CD4-positive, CD25-positive, alpha-beta regulatory T cell (primary cell): ENCODE results near the gene KRTAP1-1. TPM values are rescaled to one million over a fixed set of nuclear protein-coding genes. Genes with fewer than 3 reads are reported as not detected.
"Not testable (repeated sequence)": the region's sequence is repeated elsewhere in the genome, so short reads cannot be mapped to it uniquely, and the experiment has no call there.

Source experiments
- ATAC-seq, 2 donors: fragments of 150-1000 bp; cut with Tn5 transposase; one replicate each; pipeline ENCODE4 v1.10.0; 2021; ENCODE audit warnings: low read depth in 2 of 2, moderate number of reproducible peaks in 2 of 2, moderate library complexity in 1 of 2
- DNase-seq, 3 donors: peaks; one replicate each; pipeline versions ENCODE4 v3.0.0 to v3.0.0-alpha.2; 2012 to 2022; ENCODE audit warnings: mixed read lengths in 1 of 3
- H3K27ac ChIP-seq: one replicate; pipeline ENCODE4 v1.7.0; 2013; ENCODE audit warnings: mild to moderate bottlenecking, low read length; ENCODE audit not compliant: insufficient read depth, poor library complexity, severe bottlenecking
- H3K27me3 ChIP-seq: one replicate; pipeline ENCODE4 v1.7.0; 2013; ENCODE audit warnings: low read length; ENCODE audit not compliant: control insufficient read depth, insufficient read depth
- H3K36me3 ChIP-seq: one replicate; pipeline ENCODE4 v1.7.0; 2013; ENCODE audit warnings: mild to moderate bottlenecking, low read length, moderate library complexity; ENCODE audit not compliant: control insufficient read depth, insufficient read depth
- H3K4me1 ChIP-seq: 2 replicates; pipeline ENCODE4 v1.7.0; 2013; ENCODE audit warnings: mild to moderate bottlenecking, low read length; ENCODE audit not compliant: insufficient read depth, control insufficient read depth, poor library complexity, severe bottlenecking
- H3K4me3 ChIP-seq: one replicate; pipeline ENCODE4 v1.7.0; 2013; ENCODE audit warnings: low read depth, mild to moderate bottlenecking, low read length, moderate library complexity
- H3K9me3 ChIP-seq, 2 experiments: 1 replicate in 1 of 2; 2 replicates in 1 of 2; pipeline ENCODE4 v1.7.0; 2013; ENCODE audit warnings: low read length in 2 of 2, mild to moderate bottlenecking in 1 of 2, moderate library complexity in 1 of 2; ENCODE audit not compliant: control insufficient read depth in 2 of 2
- H3K27ac Mint-ChIP-seq, 3 donors: one replicate each; pipeline ENCODE4 v1.8.0; 2020 to 2022; ENCODE audit warnings: mild to moderate bottlenecking in 3 of 3, mixed read lengths in 3 of 3, moderate library complexity in 2 of 3
- H3K27me3 Mint-ChIP-seq: one replicate; pipeline ENCODE4 v1.8.0; 2022; ENCODE audit warnings: mild to moderate bottlenecking, mixed read lengths
- H3K36me3 Mint-ChIP-seq: one replicate; pipeline ENCODE4 v1.8.0; 2020; ENCODE audit warnings: mixed read lengths
- H3K4me1 Mint-ChIP-seq, 4 donors: one replicate each; pipeline ENCODE4 v1.8.0; 2020 to 2022; ENCODE audit warnings: mixed read lengths in 4 of 4, mild to moderate bottlenecking in 1 of 4
- H3K4me3 Mint-ChIP-seq, 4 donors: one replicate each; pipeline ENCODE4 v1.8.0; 2020 to 2022; ENCODE audit warnings: mild to moderate bottlenecking in 4 of 4, mixed read lengths in 4 of 4, moderate library complexity in 3 of 4
- H3K9me3 Mint-ChIP-seq, 7 donors: one replicate each; pipeline ENCODE4 v1.8.0; 2020 to 2022; ENCODE audit warnings: mixed read lengths in 7 of 7, mild to moderate bottlenecking in 3 of 7, moderate library complexity in 2 of 7
- polyA plus RNA-seq, 4 donors: library from polyadenylated mRNA; unstranded; fragments of 300-500 nt; fragmentation: Illumina TruSeq; gene quantifications; one replicate each; pipeline ENCODE4 v1.2.3, GENCODE V29; 2021
- total RNA-seq: library from RNA; stranded (reverse); gene quantifications from one replicate; pipeline ENCODE4 v1.2.3, GENCODE V29; 2022

The KRTAP1-1 gene
- total and polyA plus RNA-seq, 5 donors from 2014 or later = not detected

- H3K36me3 Mint-ChIP-seq, H3K27ac ChIP-seq, H3K27me3 ChIP-seq, ATAC-seq, H3K9me3 Mint-ChIP-seq, H3K27ac Mint-ChIP-seq, H3K4me1 Mint-ChIP-seq, DNase-seq, H3K9me3 ChIP-seq, H3K4me1 ChIP-seq, H3K36me3 ChIP-seq, H3K4me3 ChIP-seq, H3K4me3 Mint-ChIP-seq: not testable (repeated sequence)
- H3K27me3 Mint-ChIP-seq = peaks cover 29% of the 10 kb centered on the region
Observed at GRCh38 chr17:41034346-41034935, 6.8 kb downstream of the KRTAP1-1 start, which contains the start of gene KRTAP1-3. KRTAP1-3 (minus strand) TSS chr17:41034874; CDS start chr17:41034821, 53 bp downstream.

GRCh38 chr17:41029633-41030245 lies 11.5 kb downstream of the KRTAP1-1 start, which contains the start of gene KRTAP1-4:
KRTAP1-4 (minus strand) TSS chr17:41030195; CDS start chr17:41030078, 117 bp downstream.
- Histone ChIP-seq H3K4me1 (no peaks in the 10 kb centered on the region), H3K27ac (no peak within 1 kb of the TSS), H3K27me3 (no peaks in the 10 kb centered on the region), H3K9me3 (no peaks in the 10 kb centered on the region), H3K36me3 (no peaks in the 10 kb centered on the region), H3K4me3 (no peak within 1 kb of the TSS)
- Mint-ChIP-seq H3K27ac (no peak within 1 kb of the TSS), H3K36me3 (no peaks in the 10 kb centered on the region), H3K9me3 (peaks cover 0 to 1% (median 0%) of the 10 kb centered on the region in 7 donors), H3K4me1 (no peaks in the 10 kb centered on the region), H3K4me3 (no peak within 1 kb of the TSS), H3K27me3 (peaks cover 40% of the 10 kb centered on the region)
- ATAC-seq (no peak), DNase-seq (no peak)

- no peaks in the 10 kb centered on the region for H3K4me1 ChIP-seq
- H3K9me3 ChIP-seq = no peaks in the 10 kb centered on the region
- peaks cover 2% of the 10 kb centered on the region for H3K27me3 ChIP-seq
- H3K4me3 ChIP-seq = no peak within 1 kb of the TSS
- ATAC-seq (no peak), DNase-seq (no peak)
- H3K27ac ChIP-seq = no peak within 1 kb of the TSS
- no peaks in the 10 kb centered on the region for H3K36me3 ChIP-seq
- Mint-ChIP-seq H3K27me3 (peaks cover 40% of the 10 kb centered on the region), H3K9me3 (peaks cover 0 to 1% (median 0%) of the 10 kb centered on the region in 7 donors), H3K36me3 (no peaks in the 10 kb centered on the region), H3K4me3 (no peak within 1 kb of the TSS), H3K4me1 (no peaks in the 10 kb centered on the region), H3K27ac (no peak within 1 kb of the TSS)
Observed at GRCh38 chr17:41026715-41027471, 14.4 kb downstream of the KRTAP1-1 start, which contains the start of gene KRTAP1-5. KRTAP1-5 (minus strand) TSS chr17:41027208; CDS start chr17:41027155, 53 bp downstream.

GRCh38 chr17:41024697-41025096 lies 16.6 kb downstream of the KRTAP1-1 start:
- H3K9me3 ChIP-seq = no peaks in the 10 kb centered on the region
- Mint-ChIP-seq H3K27me3 (peaks cover 29% of the 10 kb centered on the region), H3K36me3 (no peaks in the 10 kb centered on the region), H3K4me3 (no peak overlapping the region), H3K9me3 (peaks cover 0 to 1% (median 0%) of the 10 kb centered on the region in 7 donors), H3K27ac (no peak overlapping the region), H3K4me1 (no peaks in the 10 kb centered on the region)
- H3K36me3 ChIP-seq = no peaks in the 10 kb centered on the region
- H3K27ac ChIP-seq = no peak overlapping the region
- H3K27me3 ChIP-seq = peaks cover 9% of the 10 kb centered on the region
- no peak for ATAC-seq
- H3K4me3 ChIP-seq = no peak overlapping the region
- no peaks in the 10 kb centered on the region for H3K4me1 ChIP-seq
- DNase-seq = no peak

GRCh38 chr17:41020336-41020735 lies 20.9 kb downstream of the KRTAP1-1 start:
- Histone ChIP-seq H3K27ac (no peak overlapping the region), H3K4me3 (no peak overlapping the region), H3K4me1 (no peaks in the 10 kb centered on the region), H3K27me3 (peaks cover 16% of the 10 kb centered on the region), H3K36me3 (no peaks in the 10 kb centered on the region), H3K9me3 (no peaks in the 10 kb centered on the region)
- ATAC-seq = no peak
- Mint-ChIP-seq H3K4me1 (no peaks in the 10 kb centered on the region), H3K4me3 (no peak overlapping the region), H3K27me3 (peaks cover 16% of the 10 kb centered on the region), H3K36me3 (no peaks in the 10 kb centered on the region), H3K9me3 (peaks cover 0 to 1% (median 0%) of the 10 kb centered on the region in 7 donors), H3K27ac (no peak overlapping the region)
- DNase-seq = no peak

GRCh38 chr17:41019415-41019814 lies 21.8 kb downstream of the KRTAP1-1 start:
- Histone ChIP-seq H3K4me1 (no peaks in the 10 kb centered on the region), H3K4me3 (no peak overlapping the region), H3K36me3 (no peaks in the 10 kb centered on the region), H3K27ac (no peak overlapping the region), H3K9me3 (no peaks in the 10 kb centered on the region), H3K27me3 (peaks cover 16% of the 10 kb centered on the region)
- Mint-ChIP-seq H3K36me3 (no peaks in the 10 kb centered on the region), H3K27me3 (peaks cover 12% of the 10 kb centered on the region), H3K4me3 (no peak overlapping the region), H3K9me3 (peaks cover 0 to under 1% (median 0%) of the 10 kb centered on the region in 7 donors), H3K4me1 (no peaks in the 10 kb centered on the region), H3K27ac (no peak overlapping the region)
- ATAC-seq = no peak
- no peak for DNase-seq

GRCh38 chr17:41018541-41018940 lies 22.7 kb downstream of the KRTAP1-1 start:
- H3K36me3 ChIP-seq = no peaks in the 10 kb centered on the region
- no peak overlapping the region for H3K4me3 Mint-ChIP-seq
- H3K36me3 Mint-ChIP-seq = no peaks in the 10 kb centered on the region
- no peaks in the 10 kb centered on the region for H3K4me1 Mint-ChIP-seq
- H3K4me3 ChIP-seq = no peak overlapping the region
- no peak overlapping the region for H3K27ac Mint-ChIP-seq
- H3K4me1 ChIP-seq = no peaks in the 10 kb centered on the region
- no peaks in the 10 kb centered on the region for H3K9me3 ChIP-seq
- peaks cover 12% of the 10 kb centered on the region for H3K27me3 Mint-ChIP-seq
- H3K27me3 ChIP-seq = peaks cover 15% of the 10 kb centered on the region
- ATAC-seq (no peak), DNase-seq (no peak)
- H3K9me3 Mint-ChIP-seq = no peaks in the 10 kb centered on the region
- no peak overlapping the region for H3K27ac ChIP-seq
